ENCODE measurements around the gene FAM78B.

The FAM78B gene

DNA sequence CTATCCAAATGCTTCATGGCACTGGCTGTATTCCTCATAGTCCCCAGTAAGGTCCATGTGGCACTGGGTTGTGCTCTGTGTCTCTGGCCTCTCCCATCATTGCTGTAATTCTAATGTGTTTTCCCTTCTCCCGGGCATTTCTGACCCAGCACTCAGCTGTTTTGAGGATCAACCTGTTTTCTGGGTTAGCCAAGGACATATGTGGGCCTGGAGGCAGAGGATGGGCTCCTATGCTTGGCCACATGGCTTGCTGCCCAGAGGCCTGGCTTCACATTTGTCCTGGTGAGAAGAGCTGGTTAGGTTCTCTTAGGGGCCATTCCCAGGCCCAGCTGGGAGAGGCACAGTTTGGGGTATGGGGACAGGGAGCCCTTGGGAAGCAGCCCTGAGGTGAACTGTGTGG, 103.1 kb downstream of the FAM78B start:
- no peak for DNase-seq

DNA sequence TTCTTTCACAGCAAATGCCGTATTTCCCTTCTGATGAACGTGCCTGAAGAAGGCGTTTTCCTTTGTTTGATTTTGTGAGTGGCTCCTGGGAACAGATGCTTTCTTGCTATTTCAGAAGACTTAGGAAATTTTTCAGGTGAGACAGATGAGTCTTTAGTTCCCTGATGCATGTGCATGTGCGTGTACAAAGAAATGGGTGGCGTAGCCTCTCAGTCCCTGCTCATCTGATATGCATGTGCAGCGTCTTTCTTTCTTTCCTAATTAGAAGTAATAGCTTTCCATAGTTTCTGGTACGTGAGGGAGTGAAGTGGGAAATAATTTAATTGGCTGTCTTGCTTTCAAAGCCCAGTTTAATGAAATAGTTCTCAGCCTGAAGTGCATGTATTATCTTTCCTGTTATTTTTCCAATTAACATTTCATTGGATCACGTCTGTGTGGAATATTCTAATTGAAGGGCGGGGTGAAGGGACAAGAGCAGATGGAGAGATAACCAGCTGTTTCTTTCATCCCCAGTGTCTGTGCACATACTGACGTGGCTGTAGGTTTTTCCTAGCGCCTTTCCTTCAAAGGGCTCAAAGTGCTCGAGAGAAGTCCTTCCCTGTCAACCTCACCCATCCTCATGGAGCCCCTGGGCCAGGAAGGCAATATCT, 104.3 kb downstream of the FAM78B start:
- no peak for DNase-seq

GRCh38 chr1:166057650-166058049, 109.2 kb downstream of the FAM78B start:
- DNase-seq, result no peak

- DNase-seq, result no peak
These were observed 113.4 kb downstream of the FAM78B start for GRCh38 chr1:166053395-166053794.

DNA sequence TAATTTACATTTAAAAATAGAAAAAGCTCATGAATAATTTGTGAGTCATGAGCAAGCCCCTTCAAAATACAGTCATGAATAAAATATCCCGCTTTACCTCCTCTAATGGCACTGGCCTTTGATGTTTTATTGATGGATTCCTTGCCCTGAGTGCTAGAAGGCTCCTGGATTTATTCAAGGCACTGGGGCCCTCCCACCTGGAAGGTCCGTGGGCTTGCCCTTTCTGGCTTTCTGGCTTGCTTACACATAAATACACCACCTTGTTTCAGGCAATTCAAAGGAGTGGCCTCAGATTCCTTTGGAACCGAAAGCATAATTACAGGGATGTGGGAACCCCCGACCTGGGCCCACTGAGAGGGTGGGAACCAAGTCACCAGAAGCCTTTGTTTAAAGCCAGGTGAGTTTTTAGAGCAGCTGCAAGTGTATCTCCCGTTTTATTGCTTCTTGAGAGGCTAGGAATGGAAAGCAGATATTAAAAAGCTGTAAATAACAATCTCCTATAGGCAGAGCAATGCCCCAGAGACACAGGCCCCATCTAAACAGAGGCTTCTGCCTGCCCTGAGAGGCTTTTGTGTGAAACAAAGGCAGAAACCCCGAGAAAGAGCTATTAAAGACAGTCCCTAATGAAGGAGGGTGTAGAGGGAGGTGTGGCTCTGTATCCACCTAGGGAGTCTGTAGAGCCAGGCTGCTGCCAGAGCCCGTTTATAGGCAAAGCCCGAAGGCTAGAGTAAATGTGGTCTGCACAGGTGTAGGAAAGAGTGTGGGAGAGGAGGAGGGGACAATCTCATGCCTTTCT, 126.4 kb downstream of the FAM78B start:
- no peak for DNase-seq

DNA sequence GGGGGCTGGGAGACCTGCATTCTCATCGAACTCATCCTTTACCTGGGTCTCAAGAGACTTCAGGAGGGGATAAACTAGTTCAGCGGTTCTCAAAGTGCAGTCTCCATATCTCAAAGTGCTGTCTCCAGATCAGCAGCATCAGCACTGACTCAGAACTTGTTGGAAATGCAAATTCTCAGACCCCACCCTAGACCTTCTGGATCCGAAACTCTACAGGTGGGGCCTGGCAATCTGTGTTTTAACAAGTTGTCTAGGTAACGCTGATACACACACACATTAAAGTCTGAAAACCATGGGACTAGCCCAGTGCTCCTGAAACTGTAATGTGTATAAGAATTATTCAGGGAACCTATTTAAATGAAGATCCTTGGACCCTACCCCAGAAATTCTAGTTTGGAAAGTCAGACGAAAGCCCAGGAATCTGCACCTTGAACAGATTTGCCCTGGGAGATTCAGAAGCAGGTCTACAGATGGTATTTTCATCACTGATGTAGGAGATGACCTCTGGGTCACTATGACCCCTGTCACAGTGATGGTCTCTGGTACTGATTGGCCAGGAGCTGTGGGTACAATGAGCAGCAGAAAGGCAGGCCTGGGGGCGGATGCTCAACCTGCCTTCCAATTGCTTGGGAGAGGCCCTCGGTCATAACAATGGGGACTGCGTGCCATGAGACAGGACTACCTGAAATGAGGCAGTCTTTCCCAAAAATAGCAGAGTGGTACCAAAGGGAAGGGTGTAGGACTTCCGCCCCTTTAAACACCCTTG, 127.2 kb downstream of the FAM78B start:
- DNase-seq, result no peak

- no peak for DNase-seq
These were observed 130.7 kb downstream of the FAM78B start for GRCh38 chr1:166036092-166036491.

- DNase-seq, result no peak
These were observed 134.0 kb downstream of the FAM78B start for GRCh38 chr1:166032572-166033371.

GRCh38 chr1:166031932-166032571, 134.7 kb downstream of the FAM78B start:
- no peak for DNase-seq

DNA sequence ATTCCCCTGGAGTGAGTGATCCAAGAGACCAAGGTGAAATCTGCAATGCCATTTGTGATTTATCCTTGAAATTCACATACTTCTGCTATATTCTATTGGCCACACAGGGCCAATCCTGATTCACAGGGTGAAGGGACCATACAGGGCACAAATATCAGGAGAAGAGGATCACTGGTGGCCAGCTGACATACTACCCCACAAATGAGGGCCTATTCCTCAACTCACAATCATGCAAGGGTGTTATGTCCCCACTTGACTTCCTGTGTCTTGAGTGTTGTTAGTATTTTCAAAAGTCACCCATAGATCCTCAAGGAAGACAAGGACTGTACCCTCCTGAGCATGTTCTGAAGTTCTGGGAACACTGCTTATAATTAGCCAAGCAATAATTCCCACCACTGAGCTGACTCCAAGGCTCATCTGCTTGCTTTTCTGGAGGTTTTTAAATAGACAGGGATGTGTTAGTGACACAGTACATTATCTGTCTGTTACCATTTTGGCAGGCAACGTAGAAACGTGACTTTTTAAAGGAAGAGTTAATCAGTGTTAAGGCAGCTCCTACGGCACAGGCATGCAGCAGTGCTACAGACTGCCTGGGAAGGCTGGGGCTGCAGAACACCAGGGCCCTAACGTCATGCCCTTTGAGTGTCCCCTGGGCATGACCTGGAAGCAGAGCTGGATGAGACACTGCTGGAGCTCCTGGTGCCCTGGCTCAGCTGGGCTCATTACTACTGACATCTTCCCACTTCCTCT, 137.4 kb downstream of the FAM78B start:
- DNase-seq, result no peak

GRCh38 chr1:166026555-166026954, 140.2 kb downstream of the FAM78B start:
- peak in 1 of 5 experiments; percentile 14 for DNase-seq

GRCh38 chr1:166026143-166026542, 140.7 kb downstream of the FAM78B start:
- DNase-seq, result no peak

DNA sequence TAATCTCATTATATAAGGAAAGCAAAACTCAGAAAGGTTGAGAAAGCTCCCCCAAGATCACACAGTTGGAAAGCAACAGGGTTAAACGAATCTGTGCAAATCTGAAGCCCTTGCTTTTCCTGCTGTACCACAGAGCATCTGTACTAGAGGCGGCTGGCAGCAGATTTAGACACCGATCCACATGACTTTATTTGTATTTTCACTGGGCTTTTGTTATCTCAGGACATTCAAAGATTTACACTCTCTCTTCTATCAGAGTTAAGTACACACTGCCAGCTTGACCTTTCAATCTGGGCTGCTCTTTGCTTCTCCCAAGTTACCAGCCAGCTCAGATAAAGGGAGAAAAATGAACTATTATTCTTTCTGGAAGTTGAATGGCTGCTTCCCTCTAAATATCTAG, 146.6 kb downstream of the FAM78B start:
- no peak for DNase-seq

All from T-helper 2 cell (primary cell).